ENCODE results near the gene UBR1. TPM values are rescaled to one million over a fixed set of nuclear protein-coding genes. Genes with fewer than 3 reads are reported as not detected.
A peak's percentile ranks its signal among the peaks of the same experiment; 100 is the strongest.
"Not testable (repeated sequence)": the region's sequence is repeated elsewhere in the genome, so short reads cannot be mapped to it uniquely, and the experiment has no call there.

UBR1 gene
- total RNA-seq, result 10 to 100 TPM; 36.5 to 39.1 TPM
- long read RNA-seq, donor 1, partial matches to known transcripts, result 2 of 8 reads
- long read RNA-seq, donor 1, other reads (novel, unspliced or antisense), result 6 of 8 reads
- long read RNA-seq, donor 2, partial matches to known transcripts, result 3 of 6 reads
- long read RNA-seq, donor 2, other reads (novel, unspliced or antisense), result 3 of 6 reads

DNA sequence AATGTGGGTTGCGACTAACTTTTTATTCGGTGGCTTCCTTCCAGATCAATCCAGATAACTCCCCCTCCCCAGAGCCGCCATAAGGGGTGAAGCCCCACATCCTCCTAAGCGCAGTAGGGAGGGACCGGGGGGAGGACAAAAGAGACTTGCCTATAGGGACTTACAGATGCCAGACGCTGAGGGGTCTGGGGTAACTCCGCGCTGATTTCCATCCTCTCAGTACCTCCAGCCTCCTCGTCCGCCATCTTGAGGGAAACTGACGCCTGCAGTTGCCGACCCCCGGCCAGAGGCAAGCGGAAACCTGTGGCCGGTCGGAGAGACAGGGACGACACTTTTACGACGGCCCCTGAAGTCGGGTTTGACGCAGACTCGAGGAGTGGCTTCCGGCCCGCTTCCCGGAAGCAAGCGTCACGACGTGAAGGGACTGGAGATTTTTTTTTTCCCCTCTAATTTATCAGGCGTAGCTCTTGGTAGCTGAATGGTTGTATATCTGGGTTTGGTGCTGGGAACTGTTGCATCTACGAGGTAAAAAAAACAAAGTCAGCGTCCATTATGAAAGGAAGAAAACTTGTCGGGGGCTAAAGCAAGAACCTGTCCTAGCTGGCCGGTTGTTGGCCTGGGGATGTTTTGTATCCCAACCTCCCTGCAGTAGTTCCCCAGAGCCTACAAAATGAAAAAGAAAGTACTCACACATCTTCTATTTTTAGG, at the start of gene UBR1:
TSS of gene UBR1 (minus strand) at position 261 of the 708 bp plus-strand sequence. CDS start at position 245, 16 bp downstream.
- peak; percentile 98 for DNase-seq (ENCODE audit: low spot score)
- intact Hi-C loops (cut with DNase I), result no loop called here

DNA sequence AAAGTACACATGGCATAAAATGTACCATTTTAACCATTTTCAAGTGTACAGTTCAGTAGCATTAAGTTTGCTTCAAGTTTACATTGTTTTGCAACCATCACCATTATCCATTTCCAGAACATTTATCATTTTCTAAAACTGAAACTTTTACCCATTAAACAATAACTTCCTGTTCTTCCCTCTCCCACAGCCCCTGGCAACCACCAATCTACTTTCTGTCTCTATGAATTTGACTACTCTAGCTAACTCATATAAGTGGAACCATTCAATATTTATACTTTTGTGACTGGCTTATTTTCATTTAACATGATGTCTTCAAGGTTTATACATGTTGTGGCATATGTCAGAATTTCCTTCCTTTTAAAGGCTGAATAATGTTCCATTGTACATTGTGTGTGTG, 47.4 kb upstream of the UBR1 start:
- DNase-seq (ENCODE audit: low spot score), result no peak
- intact Hi-C loops (cut with DNase I), result no loop called here

DNA sequence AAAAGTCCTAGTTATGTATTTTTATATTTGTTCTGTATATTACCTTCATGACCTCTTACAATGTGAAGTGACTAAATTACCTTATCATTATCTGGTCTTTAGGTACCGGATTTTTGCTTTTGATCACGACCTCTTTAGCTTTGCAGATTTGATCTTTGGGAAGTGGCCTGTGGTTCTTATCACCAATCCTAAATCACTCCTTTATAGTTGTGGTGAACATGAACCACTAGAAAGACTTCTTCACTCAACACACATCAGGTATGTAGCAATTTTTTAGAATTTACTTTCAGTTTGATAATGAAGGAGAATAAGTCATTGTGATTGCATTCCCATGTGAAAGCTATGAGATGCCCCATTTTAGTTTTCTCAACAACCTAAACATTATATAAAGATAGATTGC, 45.9 kb upstream of the UBR1 start:
- DNase-seq (ENCODE audit: low spot score), result no peak
- intact Hi-C loops (cut with DNase I), result no loop called here

DNA sequence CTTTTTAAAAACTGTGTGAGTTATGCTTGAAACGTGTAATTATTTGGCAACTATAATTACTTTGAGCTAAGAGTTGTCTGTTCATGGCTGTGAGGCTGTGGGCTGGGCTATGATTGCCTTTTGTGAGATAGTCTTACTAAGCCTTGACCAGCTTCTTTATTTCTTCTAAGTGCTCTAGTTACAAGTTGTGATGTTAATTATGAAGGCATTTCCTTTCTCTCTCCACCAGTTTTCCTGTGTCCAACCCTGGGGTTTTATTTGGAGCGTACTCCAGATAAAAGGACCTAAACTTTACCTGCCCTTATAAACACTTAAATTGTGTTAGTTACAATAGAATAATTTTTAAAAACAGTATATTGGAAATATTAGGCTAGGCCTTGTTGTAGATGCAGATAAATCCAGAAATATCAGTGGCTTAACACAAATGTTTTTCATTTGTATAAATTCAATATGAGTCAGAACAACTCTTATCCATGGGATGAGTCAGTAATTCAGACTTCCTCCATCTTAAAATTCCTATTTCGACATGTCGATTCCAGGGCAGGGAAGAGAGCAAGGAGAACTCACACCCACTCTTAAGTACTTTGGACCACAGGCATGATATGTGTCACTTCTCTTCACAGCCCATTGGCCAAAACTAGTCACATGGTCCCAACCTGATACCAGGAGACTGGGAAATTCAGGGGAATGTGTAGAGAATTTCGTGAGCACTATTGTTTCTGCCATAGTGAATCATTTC, 44.5 kb upstream of the UBR1 start:
- intact Hi-C loops (cut with DNase I), result no loop called here
- no peak for DNase-seq (ENCODE audit: low spot score)

DNA sequence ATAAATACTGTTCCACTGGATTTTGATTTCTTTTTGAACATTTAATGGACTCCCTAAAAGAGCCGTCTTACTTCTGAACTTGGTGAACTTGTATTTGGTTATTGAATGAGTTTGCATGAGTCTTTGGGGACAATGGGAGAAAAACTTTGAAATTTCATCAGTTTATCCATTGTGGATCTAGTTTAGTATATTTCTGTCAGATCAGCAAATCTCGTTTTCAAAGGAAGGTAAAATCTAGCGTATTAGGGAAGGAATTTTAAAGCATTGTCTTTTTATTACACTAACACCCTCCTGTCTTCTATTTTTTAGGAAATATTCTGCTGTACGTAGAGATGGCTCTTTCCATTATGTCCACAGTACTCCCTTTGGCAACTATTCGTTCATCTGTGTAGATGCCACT, 40.3 kb upstream of the UBR1 start:
- DNase-seq (ENCODE audit: low spot score), result no peak
- intact Hi-C loops (cut with DNase I), result no loop called here

DNA sequence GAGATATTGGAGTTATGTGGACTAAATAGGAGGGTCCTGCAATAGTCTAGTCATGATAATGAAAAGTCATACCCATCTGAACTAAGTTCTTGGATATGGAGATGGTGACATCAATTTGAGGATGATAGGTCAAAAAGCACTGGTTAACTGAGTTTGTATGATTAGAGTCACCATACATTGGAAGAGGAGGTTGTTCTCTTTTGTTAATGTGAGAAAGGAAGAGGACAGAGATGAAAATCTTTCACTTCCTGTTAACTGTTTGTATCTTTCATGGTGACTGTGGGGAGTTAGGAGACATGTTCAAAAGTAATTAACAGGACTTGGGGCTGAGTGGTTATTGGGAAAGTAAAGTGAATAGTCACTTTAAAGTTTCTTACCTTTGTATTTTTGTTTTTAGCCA, 38.7 kb upstream of the UBR1 start:
- intact Hi-C loops (cut with DNase I), result no loop called here
- DNase-seq (ENCODE audit: low spot score), result no peak

DNA sequence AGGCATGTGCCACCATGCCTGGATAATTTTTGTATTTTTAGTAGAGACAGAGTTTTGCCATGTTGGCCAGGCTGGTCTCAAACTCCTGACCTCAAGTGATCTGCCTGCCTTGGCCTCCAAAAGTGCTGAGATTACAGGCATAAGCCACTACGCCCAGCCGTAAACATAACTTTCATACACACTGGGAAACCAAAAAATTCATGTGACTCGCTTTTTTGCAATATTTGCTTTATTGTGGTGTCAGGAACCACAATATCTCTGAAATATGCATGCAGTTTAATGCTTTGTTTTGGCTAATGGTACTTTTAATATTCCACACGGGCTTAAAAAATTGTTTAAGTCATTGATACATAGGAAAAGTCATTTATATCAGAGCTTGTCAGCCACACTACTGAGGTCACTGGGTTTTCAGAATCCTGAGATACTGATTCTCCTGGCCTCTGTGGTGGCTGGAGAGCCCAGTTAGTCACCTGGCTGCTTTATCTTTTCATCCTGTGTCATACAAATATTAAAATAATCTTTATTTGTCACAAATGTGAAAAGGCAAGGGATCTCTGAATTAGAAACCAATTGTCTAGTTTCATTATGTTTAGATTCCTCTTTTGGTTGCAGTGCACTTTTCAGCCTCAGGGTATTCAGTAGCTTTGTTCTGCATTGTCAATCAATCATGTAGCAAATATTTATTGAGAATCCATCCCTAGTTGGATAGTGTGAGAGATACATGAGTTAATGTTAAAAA, 37.5 kb upstream of the UBR1 start:
- no peak for DNase-seq (ENCODE audit: low spot score)
- intact Hi-C loops (cut with DNase I), result no loop called here

DNA sequence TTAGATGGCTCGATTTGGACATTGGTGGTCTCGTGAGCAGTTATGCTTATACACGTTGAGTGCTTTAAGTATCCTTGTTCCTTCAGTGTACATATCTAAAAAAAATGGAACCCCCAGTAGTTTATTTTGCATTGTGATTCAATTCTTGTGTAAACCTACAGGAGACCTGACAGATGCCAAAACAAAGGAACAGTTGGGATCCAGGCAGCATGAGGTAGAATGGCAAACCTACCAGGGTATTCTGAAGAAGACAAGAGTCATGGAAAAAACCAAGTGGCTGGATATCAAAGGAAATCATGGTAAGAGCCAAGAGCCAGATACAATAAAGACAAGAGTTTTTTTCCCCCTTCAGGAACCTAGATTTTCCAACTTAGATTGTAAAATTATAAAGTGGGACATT, 29.5 kb upstream of the UBR1 start:
- DNase-seq (ENCODE audit: low spot score), result no peak
- intact Hi-C loops (cut with DNase I), result no loop called here

DNA sequence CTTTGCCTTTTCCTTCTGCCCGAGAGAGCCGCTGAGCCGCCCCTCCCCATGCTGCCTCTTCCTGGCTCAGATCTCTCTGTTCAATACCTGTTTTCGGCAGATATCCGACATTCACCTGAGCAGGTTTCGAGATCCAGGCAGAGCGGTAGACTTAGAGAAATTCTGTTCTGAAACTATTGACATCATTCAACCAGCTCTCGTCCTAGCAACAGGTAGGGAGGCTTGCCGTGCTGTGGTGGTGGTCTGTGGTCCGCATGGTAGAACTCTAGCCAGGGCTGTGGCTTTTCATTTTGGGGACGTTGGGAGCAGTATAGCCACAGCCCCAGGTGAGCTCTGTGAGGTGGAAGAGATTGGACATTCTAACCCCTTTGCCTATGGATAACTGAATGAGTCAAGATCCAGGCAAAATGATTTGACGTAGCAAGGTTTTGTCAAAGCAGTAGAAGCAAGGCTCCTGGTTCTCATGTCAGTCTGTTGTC, 28.4 kb upstream of the UBR1 start:
- DNase-seq (ENCODE audit: low spot score), result no peak
- intact Hi-C loops (cut with DNase I), result no loop called here

DNA sequence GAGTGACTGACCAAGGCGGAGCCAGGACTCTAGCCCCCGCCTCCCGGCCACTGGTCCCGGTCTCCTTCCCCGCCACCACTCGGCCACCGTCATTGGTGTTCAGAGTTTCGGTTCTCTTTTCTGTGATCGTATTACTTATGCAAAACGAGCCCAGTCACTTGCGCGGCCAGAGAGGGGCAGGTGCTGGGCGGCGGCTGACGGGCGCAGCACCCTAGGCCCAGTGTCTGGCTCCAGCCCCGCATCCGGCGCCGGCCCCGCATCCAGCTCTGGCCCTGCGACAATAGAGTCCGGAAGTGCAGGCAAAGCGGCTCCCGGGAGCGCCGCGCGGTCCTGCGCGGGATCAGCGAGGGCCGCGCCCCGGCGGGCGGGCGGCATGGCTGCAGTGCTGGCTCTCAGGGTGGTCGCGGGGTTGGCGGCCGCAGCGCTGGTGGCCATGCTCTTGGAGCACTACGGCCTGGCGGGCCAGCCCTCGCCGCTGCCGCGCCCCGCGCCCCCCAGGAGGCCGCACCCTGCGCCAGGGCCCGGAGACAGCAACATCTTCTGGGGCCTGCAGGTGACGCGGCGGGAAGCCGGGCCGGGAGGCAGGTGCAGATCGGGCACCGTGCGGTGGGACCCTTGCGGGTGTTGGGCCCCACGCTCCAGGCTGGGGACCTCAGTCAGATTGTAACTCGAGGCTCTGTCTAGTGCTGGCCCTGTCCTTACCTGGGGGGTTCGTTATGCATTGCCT, 27.8 kb upstream of the UBR1 start, which contains the start of gene TMEM62:
TSS of gene TMEM62 (plus strand) at position 157 of the 727 bp plus-strand sequence. CDS start at position 374, 217 bp downstream.
- intact Hi-C loops (cut with DNase I), result no loop called here
- peak; percentile 93 for DNase-seq (ENCODE audit: low spot score)

DNA sequence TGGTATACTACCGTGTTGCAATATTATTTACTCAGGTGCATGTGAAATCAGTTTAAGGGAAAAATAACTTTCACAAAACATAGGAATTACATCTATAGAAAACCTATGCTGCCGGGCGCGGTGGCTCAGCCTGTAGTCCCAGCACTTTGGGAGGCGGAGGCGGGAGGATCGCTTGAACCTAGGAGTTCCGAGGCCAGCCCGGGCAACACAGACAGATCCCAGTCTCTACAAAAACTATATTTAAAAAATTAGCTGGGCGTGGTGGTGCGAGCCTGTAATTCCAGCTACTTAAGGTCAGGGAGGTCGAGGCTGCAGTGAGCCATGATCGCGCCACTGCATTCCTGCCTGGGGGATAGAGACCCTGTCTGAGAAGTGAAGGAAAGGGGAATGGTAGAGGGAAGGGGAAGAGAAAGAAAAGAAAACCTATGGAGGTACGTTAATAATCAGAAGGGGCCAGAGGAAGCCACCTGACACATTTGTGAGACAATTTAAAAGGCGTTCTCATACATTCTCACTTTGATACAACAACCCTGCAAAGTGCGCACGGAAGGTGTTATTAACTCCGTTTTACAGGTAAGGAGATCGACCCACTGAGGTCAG, 27.1 kb upstream of the UBR1 start:
- intact Hi-C loops (cut with DNase I), result no loop called here
- no peak for DNase-seq (ENCODE audit: low spot score)

DNA sequence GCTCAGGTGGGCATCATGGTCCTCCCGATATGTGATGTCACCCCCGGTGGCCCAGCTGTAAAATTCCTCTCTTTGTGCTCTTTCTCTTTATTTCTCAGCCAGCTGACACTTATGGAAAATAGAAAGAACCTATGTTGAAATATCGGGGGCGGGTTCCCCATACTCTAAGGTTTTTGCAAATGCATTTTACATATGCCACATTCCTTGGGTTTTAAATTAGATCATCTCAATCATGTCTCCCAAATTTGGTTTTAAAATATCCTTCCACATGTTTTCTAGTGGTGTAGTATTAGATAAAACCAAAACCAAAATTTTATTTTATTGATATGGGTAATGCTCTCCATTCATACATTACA, 23.1 kb upstream of the UBR1 start:
- no peak for DNase-seq (ENCODE audit: low spot score)
- intact Hi-C loops (cut with DNase I), result no loop called here

DNA sequence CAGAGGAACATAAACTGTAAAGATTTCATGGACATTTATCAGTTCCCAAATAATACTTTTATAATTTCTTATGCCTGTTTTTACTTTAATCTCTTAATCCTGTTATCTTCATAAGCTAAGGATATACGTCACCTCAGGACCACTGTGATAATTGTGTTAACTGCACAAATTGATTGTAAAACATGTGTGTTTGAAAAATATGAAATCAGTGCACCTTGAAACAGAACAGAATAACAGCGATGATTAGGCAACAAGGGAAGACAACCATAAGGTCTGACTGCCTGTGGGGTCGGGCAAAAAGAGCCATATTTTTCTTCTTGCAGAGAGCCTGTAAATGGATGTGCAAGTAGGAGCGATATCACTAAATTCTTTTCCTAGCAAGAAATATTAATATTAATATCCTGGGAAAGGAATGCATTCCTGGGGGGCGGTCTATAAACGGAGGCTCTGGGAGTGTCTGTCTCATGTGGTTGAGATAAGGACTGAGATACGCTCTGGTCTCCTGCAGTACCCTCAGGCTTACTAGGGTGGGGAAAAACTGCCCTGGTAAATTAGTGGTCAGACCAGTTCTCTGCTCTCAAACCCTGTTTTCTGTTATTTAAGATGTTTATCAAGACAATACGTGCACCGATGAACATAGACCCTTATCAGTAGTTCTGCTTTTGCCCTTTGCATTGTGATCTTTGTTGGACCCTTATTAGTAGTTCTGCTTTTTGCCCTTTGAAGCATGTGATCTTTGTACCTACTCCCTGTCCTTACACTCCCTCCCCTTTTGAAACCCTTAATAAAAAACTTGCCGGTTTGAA, 22.5 kb upstream of the UBR1 start:
- intact Hi-C loops (cut with DNase I); DNase-seq (ENCODE audit: low spot score): not testable (repeated sequence)

DNA sequence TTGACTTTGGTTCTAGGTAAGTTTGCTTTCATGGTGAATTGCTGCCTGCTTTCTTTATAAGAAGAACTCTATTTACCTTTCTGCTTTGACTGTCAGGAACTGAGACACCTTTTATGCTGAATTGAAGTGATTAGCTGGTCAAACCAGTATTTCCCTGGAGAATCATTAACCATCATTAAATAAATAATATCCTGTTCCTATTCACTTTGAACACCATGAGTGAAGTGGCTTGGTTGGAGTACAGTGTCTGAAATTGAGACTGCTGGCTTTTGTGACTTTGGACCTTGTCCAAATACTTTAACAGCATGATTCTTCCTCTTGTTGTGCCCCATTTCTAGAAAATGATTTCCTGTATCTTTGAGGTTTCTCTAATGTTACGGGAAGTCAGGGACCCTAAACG, 21.9 kb upstream of the UBR1 start:
- DNase-seq (ENCODE audit: low spot score), result no peak
- intact Hi-C loops (cut with DNase I), result no loop called here

DNA sequence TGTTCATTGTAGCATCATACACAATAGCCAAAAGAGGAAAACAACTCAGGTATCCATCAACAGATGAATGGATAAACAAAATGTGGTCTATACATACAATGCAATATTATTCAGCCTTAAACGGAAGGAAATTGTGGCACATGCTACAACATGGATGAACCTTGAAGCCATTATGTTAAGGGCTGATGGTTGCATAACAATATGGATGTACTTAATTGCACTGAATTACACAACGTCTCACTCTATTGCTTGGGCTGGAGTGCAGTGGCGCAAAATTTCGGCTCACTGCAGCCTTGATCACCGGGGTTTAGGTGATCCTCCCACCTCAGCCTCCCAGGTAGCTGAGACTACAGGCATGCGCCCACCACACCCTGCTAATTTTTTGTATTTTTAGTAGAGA, 20.5 kb upstream of the UBR1 start:
- DNase-seq (ENCODE audit: low spot score), result no peak
- intact Hi-C loops (cut with DNase I), result no loop called here

DNA sequence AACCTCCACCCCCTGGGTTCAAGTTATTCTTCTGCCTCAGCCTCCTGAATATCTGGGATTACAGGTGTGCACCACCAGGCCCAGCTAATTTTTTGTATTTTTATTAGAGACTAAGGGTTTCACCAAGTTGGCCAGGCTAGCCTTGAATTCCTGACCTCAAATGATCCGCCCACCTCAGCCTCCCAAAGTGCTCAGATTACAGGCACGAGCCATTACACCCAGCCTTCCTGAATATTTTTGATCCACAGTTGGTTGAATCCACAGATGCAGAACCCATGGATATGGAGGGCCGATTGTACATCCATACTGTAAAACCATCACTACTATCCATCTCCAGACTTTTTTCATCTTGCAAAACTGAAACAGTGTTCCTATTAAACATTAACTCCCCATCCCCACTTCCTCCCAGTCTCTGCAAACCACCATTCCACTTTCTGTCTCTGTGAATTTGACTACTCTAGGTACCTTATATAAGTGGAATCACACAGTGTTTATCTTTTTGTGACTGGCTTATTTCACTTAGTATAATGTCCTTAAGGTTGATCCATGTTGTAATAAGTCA, 19.3 kb upstream of the UBR1 start:
- intact Hi-C loops (cut with DNase I), result no loop called here
- no peak for DNase-seq (ENCODE audit: low spot score)

DNA sequence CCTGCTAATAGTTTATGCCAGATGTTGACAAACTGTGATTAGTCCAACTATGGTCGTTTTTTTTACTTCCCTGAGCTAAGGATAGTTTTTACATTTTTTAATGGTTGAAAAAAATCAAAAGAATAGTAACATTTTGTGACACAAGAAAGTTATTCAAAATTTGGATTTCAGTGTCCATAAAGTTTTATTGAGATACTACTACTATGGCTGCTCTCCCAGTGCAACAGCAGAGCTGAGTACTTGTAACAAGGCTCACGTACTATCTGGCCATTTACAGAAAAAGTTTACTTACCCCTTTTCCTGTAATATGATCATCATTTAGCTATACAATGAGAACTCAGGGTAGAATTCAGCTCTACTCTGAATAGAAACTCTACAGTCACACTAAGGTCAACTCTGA, 16.0 kb upstream of the UBR1 start:
- DNase-seq (ENCODE audit: low spot score), result no peak
- intact Hi-C loops (cut with DNase I), result no loop called here

DNA sequence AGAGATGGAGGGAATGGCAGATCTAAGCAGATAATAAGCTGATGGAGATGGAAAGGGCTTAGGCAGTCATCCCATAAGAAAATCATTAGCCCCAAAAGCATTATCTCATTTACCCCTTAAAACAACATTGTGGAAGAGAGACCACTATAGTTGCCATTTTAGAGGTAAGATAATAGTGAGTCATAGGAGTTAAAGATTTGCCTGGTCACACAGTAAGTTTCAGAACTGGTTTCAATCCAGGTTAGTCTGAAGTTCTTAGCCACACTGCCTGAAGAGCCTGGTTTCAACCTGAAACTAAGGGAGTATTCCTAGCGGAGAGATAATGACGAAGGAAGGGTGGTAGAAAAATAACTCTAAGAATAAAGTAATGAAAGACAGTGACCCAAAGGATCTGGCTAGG, 13.0 kb upstream of the UBR1 start:
- no peak for DNase-seq (ENCODE audit: low spot score)
- intact Hi-C loops (cut with DNase I), result no loop called here
